H1 (cell line): ENCODE data around the gene KRTAP29-1. TPM values are rescaled to one million over a fixed set of nuclear protein-coding genes. Genes with fewer than 3 reads are reported as not detected.

Experiments
- HDAC6 ChIP-seq: IDR thresholded peaks from one replicate; pipeline ENCODE4 v1.7.1; 2012; ENCODE audit warnings: low read depth, mild to moderate bottlenecking, inconsistent platforms, low read length, moderate library complexity
- SUZ12 ChIP-seq: fragments of 200-600 bp; sonication (generic); IDR thresholded peaks from 2 replicates; pipeline ENCODE4 v1.6.1; 2012; ENCODE audit warnings: mild to moderate bottlenecking, inconsistent platforms, low read length, moderate library complexity, mixed read lengths
- polyA plus RNA-seq, 7 experiments: library from polyadenylated mRNA; depleted of rRNA in 3 of 7; stranded (reverse) in 5 of 7; unstranded in 2 of 7; fragments of >200 nt in 5 of 7; fragments of 200-250 nt in 2 of 7; gene quantifications; 1 replicate in 5 of 7; 2 replicates in 1 of 7; 4 replicates in 1 of 7; pipeline versions ENCODE4 v1.2.1 to v1.2.3, GENCODE V29; 2011 to 2013; ENCODE audit warnings: missing spikeins in 2 of 7, mixed read lengths in 2 of 7
- total RNA-seq: library from RNA; stranded (reverse); fragmentation: NEBNext Ultra II Directional; extraction: Animal tissue kit (Norgen Biotek cat#: 25700); gene quantifications from 2 replicates; pipeline ENCODE4 v1.2.1, GENCODE V29; 2021

KRTAP29-1 gene
- total and polyA plus RNA-seq, 2 of the 8 experiments (the other 6 are each of a cell fraction or from before 2014, with no cell fraction given): not detected

DNA sequence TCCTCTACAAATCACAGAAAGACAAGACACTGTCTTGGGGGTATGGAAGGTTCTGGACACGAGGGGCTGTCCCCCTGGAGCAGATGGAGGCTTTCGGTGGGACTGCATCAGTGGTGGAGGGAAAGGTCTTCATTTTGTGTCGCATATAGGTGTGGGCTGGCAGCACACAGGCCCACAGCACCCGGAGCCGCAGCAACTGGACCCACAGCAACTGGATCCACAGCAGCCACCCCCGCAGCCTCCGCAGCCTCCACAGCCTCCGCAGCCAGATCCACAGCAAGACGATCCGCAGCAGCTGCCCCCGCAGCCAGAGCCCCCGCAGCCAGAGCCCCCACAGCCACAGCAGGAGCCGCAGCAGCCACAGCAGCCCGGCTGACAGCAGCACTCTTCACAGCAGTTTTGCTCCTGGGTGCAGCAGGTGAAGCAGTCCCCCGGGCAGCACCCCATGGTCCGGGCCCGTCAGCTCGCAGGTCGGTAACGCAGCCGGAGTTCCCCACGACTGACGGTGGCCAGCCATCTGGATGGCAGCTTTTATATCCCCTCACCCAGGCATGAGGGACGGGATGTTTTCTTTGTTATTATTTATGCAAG, 12.6 kb upstream of the KRTAP29-1 start, which contains the start of gene KRTAP17-1 (continued):
- TF ChIP-seq SUZ12 (no peak), HDAC6 (no peak)
